ENCODE data around the gene CUX1. TPM values are rescaled to one million over a fixed set of nuclear protein-coding genes. Genes with fewer than 3 reads are reported as not detected.
A peak's percentile ranks its signal among the peaks of the same experiment; 100 is the strongest.

Gene CUX1
- total and polyA plus RNA-seq, 2 of the 13 experiments (the other 11 are each of a cell fraction or from before 2014, with no cell fraction given): 13.7 to 14.9 TPM

DNA sequence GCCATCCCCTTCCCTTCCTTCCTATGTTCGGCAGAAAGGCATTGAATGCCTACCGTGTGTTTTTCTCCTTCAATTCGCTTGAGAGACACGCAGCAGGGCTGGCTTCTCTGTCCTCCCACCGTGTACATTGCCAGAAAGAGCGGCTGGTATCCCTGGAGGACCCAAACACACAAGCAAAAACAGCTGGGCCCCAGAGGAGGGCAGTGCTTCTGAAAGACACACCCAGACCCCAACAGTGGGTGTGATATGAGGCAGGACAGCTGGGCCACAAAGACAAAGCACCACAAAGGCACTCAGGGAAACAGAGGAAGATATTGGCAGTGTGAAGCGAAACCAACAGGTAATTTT is 336.1 kb downstream of the CUX1 start (continued):
- no peak for TF ChIP-seq MED1 (CRISPR knock-in tag; IDR thresholded peaks at IDR 0.05)
- no peak for TF ChIP-seq MAFF (IDR thresholded peaks at IDR 0.05; ENCODE audit: low read depth, low read length)
- TF ChIP-seq ZKSCAN1 (IDR thresholded peaks at IDR 0.05; ENCODE audit: low read length): no peak
- TF ChIP-seq NONO (IDR thresholded peaks at IDR 0.05): no peak
- 0 out of 2 replicates have a peak, but pooled peaks have one; percentile 51 for TF ChIP-seq NONO (CRISPR knock-in tag; conservative IDR thresholded peaks at IDR 0.05)
- TF ChIP-seq RNF2 (conservative IDR thresholded peaks at IDR 0.05; ENCODE audit: low read depth): no peak
- TF ChIP-seq, protein P1, sequence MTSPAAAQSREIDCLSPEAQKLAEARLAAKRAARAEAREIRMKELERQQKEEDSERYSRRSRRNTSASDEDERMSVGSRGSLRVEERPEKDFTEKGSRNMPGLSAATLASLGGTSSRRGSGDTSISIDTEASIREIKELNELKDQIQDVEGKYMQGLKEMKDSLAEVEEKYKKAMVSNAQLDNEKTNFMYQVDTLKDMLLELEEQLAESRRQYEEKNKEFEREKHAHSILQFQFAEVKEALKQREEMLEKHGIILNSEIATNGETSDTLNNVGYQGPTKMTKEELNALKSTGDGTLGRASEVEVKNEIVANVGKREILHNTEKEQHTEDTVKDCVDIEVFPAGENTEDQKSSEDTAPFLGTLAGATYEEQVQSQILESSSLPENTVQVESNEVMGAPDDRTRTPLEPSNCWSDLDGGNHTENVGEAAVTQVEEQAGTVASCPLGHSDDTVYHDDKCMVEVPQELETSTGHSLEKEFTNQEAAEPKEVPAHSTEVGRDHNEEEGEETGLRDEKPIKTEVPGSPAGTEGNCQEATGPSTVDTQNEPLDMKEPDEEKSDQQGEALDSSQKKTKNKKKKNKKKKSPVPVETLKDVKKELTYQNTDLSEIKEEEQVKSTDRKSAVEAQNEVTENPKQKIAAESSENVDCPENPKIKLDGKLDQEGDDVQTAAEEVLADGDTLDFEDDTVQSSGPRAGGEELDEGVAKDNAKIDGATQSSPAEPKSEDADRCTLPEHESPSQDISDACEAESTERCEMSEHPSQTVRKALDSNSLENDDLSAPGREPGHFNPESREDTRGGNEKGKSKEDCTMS (CRISPR knock-in tag; conservative IDR thresholded peaks at IDR 0.05): no peak
- no peak for TF ChIP-seq NFE2 (CRISPR knock-in tag; IDR thresholded peaks at IDR 0.05)
- no peak for TF ChIP-seq MZF1 (CRISPR knock-in tag; IDR thresholded peaks at IDR 0.05; ENCODE audit: borderline replicate concordance)
- no peak for TF ChIP-seq ATF3 (CRISPR knock-in tag; IDR thresholded peaks at IDR 0.05)
- no peak for TF ChIP-seq NCOA5 (CRISPR knock-in tag; IDR thresholded peaks at IDR 0.05)
- TF ChIP-seq ZNF275 (CRISPR knock-in tag; IDR thresholded peaks at IDR 0.05; ENCODE audit: borderline replicate concordance): no peak
- TF ChIP-seq HCFC1 (IDR thresholded peaks at IDR 0.05; ENCODE audit: low read depth, low read length): no peak
- TF ChIP-seq ZNF883 (CRISPR knock-in tag; IDR thresholded peaks at IDR 0.05; ENCODE audit: not compliant biosample characterization): no peak
- no peak for TF ChIP-seq ZNF747 (CRISPR knock-in tag; IDR thresholded peaks at IDR 0.05; ENCODE audit: borderline replicate concordance)
- no peak for TF ChIP-seq ZNF317 (CRISPR knock-in tag; IDR thresholded peaks at IDR 0.05)
- TF ChIP-seq ZNF777 (CRISPR knock-in tag; IDR thresholded peaks at IDR 0.05): no peak
- no peak for TF ChIP-seq SNAPC2 (CRISPR knock-in tag; IDR thresholded peaks at IDR 0.05)
- TF ChIP-seq TBX2 (CRISPR knock-in tag; IDR thresholded peaks at IDR 0.05; ENCODE audit: borderline replicate concordance): no peak
- no peak for TF ChIP-seq TBP (CRISPR knock-in tag; IDR thresholded peaks at IDR 0.05)
- 0 out of 2 replicates have a peak, but pooled peaks have one; percentile 11 for TF ChIP-seq PHF21A (CRISPR knock-in tag; IDR thresholded peaks at IDR 0.05)
- TF ChIP-seq, protein P2, sequence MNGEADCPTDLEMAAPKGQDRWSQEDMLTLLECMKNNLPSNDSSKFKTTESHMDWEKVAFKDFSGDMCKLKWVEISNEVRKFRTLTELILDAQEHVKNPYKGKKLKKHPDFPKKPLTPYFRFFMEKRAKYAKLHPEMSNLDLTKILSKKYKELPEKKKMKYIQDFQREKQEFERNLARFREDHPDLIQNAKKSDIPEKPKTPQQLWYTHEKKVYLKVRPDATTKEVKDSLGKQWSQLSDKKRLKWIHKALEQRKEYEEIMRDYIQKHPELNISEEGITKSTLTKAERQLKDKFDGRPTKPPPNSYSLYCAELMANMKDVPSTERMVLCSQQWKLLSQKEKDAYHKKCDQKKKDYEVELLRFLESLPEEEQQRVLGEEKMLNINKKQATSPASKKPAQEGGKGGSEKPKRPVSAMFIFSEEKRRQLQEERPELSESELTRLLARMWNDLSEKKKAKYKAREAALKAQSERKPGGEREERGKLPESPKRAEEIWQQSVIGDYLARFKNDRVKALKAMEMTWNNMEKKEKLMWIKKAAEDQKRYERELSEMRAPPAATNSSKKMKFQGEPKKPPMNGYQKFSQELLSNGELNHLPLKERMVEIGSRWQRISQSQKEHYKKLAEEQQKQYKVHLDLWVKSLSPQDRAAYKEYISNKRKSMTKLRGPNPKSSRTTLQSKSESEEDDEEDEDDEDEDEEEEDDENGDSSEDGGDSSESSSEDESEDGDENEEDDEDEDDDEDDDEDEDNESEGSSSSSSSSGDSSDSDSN (CRISPR knock-in tag; IDR thresholded peaks at IDR 0.05): no peak
- TF ChIP-seq DBP (CRISPR knock-in tag; IDR thresholded peaks at IDR 0.05; ENCODE audit: not compliant biosample characterization): no peak
- peak; percentile 3 for TF ChIP-seq ZNF781 (CRISPR knock-in tag; IDR thresholded peaks at IDR 0.05; ENCODE audit: borderline replicate concordance, not compliant biosample characterization)
- no peak for TF ChIP-seq ATF1 (CRISPR knock-in tag; IDR thresholded peaks at IDR 0.05)
